Esophagus squamous epithelium (tissue), 4 donors: ENCODE measurements around the gene OR5T2.

Source experiments
- POLR2A ChIP-seq, 4 donors: fragments of 450-650 bp; IDR thresholded peaks; one replicate each; pipeline ENCODE4 v1.6.1; 2017; ENCODE audit warnings: antibody characterized with exemption in 4 of 4, mild to moderate bottlenecking in 4 of 4, moderate library complexity in 3 of 4
- TF ChIP-seq, protein P1 (sequence below), 6 experiments: fragments of 450-650 bp in 4 of 6; fragments of 200-600 bp in 2 of 6; sonication (generic) in 2 of 6; IDR thresholded peaks; one replicate each; pipeline ENCODE4 v1.5.1; 2016 to 2019; ENCODE audit warnings: antibody characterized with exemption in 6 of 6, mild to moderate bottlenecking in 4 of 6, moderate library complexity in 4 of 6

- TF ChIP-seq POLR2A (IDR thresholded peaks at IDR 0.05), result no peak
- TF ChIP-seq, protein P1, sequence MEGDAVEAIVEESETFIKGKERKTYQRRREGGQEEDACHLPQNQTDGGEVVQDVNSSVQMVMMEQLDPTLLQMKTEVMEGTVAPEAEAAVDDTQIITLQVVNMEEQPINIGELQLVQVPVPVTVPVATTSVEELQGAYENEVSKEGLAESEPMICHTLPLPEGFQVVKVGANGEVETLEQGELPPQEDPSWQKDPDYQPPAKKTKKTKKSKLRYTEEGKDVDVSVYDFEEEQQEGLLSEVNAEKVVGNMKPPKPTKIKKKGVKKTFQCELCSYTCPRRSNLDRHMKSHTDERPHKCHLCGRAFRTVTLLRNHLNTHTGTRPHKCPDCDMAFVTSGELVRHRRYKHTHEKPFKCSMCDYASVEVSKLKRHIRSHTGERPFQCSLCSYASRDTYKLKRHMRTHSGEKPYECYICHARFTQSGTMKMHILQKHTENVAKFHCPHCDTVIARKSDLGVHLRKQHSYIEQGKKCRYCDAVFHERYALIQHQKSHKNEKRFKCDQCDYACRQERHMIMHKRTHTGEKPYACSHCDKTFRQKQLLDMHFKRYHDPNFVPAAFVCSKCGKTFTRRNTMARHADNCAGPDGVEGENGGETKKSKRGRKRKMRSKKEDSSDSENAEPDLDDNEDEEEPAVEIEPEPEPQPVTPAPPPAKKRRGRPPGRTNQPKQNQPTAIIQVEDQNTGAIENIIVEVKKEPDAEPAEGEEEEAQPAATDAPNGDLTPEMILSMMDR (IDR thresholded peaks at IDR 0.05), result no peak
Measured at GRCh38 chr11:56234155-56234554, at the start of gene OR5T2.
